ENCODE measurements around the gene MLLT1. TPM values are rescaled to one million over a fixed set of nuclear protein-coding genes. Genes with fewer than 3 reads are reported as not detected.

The MLLT1 gene
- total and polyA plus RNA-seq, 2 of the 8 experiments (the other 6 are each of a cell fraction or from before 2014, with no cell fraction given) = 18.8 to 45.1 TPM

DNA sequence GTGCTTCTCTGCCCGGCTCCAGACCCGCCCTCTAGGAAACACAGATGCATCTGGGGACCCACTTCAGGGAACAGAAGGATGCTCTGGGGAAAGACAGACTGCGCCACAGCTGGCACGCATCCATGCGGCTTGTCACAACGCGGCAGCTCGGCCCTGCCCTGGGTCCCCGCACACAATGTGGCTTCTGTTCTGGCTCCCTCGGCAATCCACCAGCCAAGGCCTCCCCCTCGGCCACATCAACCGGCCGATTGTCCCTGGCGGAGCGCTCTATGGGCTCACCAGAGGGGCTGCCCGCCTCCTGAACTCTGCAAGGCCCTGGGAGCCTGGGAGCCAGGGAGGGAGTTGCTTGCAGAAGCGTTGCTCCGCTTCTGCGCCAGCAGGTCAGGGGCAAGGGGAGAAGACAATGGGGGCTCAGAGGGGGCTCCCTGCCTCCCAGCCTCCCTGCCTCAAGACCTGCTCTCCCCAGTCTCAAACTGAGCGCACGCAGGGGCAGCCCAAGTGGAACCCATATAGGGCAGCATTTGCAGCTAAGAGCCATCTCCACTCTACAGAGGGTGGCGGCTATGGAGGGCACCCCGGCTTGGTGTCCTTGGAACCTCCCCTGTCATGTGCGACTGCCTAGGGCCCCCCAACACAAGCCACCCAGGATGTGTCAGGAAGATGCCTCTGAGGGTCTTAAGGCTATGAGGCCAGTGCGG, 37.9 kb downstream of the MLLT1 start (continued):
- TF ChIP-seq, protein P1, sequence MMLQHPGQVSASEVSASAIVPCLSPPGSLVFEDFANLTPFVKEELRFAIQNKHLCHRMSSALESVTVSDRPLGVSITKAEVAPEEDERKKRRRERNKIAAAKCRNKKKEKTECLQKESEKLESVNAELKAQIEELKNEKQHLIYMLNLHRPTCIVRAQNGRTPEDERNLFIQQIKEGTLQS (IDR thresholded peaks at IDR 0.05; ENCODE audit: insufficient read depth, low read depth, low read length) = no peak
- TF ChIP-seq JUND (IDR thresholded peaks at IDR 0.05; ENCODE audit: low read length) (no peak), BCL11A (IDR thresholded peaks at IDR 0.05; ENCODE audit: low read depth in 2 of 2, low read length in 2 of 2) (no peak), EGR1 (IDR thresholded peaks at IDR 0.05; ENCODE audit: borderline replicate concordance, low read depth, low read length) (no peak)
- TF ChIP-seq, protein P2, sequence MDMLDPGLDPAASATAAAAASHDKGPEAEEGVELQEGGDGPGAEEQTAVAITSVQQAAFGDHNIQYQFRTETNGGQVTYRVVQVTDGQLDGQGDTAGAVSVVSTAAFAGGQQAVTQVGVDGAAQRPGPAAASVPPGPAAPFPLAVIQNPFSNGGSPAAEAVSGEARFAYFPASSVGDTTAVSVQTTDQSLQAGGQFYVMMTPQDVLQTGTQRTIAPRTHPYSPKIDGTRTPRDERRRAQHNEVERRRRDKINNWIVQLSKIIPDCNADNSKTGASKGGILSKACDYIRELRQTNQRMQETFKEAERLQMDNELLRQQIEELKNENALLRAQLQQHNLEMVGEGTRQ (IDR thresholded peaks at IDR 0.05; ENCODE audit: low read length) = no peak
